Tongue (tissue), 2 donors: Measurements from ENCODE around the gene CLDN2. TPM values are rescaled to one million over a fixed set of nuclear protein-coding genes. Genes with fewer than 3 reads are reported as not detected.
"Not testable (repeated sequence)": the region's sequence is repeated elsewhere in the genome, so short reads cannot be mapped to it uniquely, and the experiment has no call there.

ENCODE experiments used
- DNase-seq: peaks from one replicate; pipeline ENCODE4 v3.0.0-alpha.2; 2015
- total RNA-seq: library from RNA; depleted of rRNA; stranded (reverse); fragments of >200 nt; gene quantifications from one replicate; pipeline ENCODE4 v1.2.3, GENCODE V29; 2014

CLDN2 gene
- total RNA-seq, 1 donor from 2014 or later = 1.3 TPM

- DNase-seq = peak; percentile 29
Observed at GRCh38 chrX:106959901-106960300, 39.7 kb downstream of the CLDN2 start.

- no peak for DNase-seq
Observed at GRCh38 chrX:106963111-106963510, 42.9 kb downstream of the CLDN2 start.

- DNase-seq = no peak
Observed at GRCh38 chrX:106964290-106964689, 44.1 kb downstream of the CLDN2 start.

- not testable (repeated sequence) for DNase-seq
Observed at GRCh38 chrX:106966547-106966946, 46.3 kb downstream of the CLDN2 start.

GRCh38 chrX:106972896-106973295, 52.7 kb downstream of the CLDN2 start:
- no peak for DNase-seq

GRCh38 chrX:106973433-106974149, 53.4 kb downstream of the CLDN2 start:
- no peak for DNase-seq

- no peak for DNase-seq
Observed at GRCh38 chrX:106976416-106976815, 56.2 kb downstream of the CLDN2 start.

Other genes starting within 250 kb of the CLDN2 start
- gene RNF128, start 193.7 kb upstream of the CLDN2 start, total RNA-seq = 4.4 TPM
- 13.0 TPM for gene TBC1D8B, start 117.7 kb upstream of the CLDN2 start, total RNA-seq
- not detected for gene RIPPLY1, start 17.1 kb upstream of the CLDN2 start, total RNA-seq
- gene MORC4, start 79.8 kb downstream of the CLDN2 start, total RNA-seq = 60.0 TPM
- gene RBM41, start 198.4 kb downstream of the CLDN2 start, total RNA-seq = 26.5 TPM